IPS-NIHi11 (cell line): ENCODE results near the gene SDC4.
A peak's percentile ranks its signal among the peaks of the same experiment; 100 is the strongest.

Experiments used
- DNase-seq: peaks from one replicate; pipeline ENCODE4 v3.0.0; 2012; ENCODE audit warnings: mixed read lengths, low spot score

The SDC4 gene, protein sequence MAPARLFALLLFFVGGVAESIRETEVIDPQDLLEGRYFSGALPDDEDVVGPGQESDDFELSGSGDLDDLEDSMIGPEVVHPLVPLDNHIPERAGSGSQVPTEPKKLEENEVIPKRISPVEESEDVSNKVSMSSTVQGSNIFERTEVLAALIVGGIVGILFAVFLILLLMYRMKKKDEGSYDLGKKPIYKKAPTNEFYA

DNA sequence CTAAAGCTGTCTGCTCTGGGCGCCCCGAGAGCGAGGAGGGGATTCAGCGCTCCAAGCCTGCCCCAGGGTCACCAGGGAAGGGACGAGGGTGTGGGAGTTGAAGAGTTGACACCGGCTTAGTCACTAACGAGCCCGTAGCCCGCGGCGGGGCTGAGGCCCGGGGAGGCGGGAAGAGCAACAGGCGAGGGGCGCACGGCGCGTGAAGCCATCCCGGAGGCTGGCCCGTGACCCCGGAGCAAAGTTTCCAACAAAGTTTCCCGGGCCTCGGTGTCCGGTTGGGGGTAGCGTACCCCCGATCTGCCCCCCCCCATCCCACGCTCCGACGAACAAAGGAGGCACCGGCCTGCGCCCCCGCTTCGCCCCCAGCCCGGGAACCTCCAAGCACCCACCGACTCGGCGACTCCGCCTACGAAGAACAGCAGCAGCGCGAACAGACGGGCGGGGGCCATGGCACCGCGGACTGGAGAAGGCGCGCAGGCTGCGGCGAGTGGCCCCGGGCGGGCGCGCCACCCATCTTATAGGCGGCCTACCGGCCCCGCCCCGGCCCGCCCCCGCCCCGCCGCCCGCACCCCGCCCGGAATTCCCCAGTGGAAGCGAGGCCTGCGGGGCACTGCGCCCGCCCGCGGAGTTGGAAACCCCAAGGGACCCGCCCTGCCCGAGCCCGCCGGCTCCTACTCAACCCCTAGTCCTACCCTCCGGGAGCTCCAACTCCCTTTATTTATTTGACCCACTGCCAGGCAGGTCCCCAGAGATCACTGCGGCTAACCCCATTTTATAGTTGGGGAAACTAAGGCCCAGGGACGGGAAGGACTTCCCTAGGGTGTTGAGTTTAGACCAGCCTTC lies at the start of gene SDC4:
SDC4 (minus strand) TSS at position 489 of the 843 bp plus-strand sequence; CDS start at position 449, 40 bp downstream.
- DNase-seq, result peak; percentile 82

DNA sequence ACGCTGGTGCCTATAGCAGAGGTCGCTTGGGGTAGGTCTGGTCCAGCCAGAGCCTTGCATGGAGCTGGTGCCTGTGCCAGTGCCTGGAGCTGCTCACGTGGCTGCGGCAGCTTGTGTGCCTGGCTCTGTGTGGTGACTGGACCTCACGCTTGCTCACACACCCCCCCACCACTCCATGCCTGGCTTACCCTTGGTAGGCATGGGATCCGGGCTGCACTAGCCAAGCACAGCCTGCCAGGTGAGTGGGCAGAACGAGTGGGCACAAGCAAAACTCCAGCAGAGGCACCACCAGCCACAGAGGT lies 46.8 kb upstream of the SDC4 start:
- no peak for DNase-seq

DNA sequence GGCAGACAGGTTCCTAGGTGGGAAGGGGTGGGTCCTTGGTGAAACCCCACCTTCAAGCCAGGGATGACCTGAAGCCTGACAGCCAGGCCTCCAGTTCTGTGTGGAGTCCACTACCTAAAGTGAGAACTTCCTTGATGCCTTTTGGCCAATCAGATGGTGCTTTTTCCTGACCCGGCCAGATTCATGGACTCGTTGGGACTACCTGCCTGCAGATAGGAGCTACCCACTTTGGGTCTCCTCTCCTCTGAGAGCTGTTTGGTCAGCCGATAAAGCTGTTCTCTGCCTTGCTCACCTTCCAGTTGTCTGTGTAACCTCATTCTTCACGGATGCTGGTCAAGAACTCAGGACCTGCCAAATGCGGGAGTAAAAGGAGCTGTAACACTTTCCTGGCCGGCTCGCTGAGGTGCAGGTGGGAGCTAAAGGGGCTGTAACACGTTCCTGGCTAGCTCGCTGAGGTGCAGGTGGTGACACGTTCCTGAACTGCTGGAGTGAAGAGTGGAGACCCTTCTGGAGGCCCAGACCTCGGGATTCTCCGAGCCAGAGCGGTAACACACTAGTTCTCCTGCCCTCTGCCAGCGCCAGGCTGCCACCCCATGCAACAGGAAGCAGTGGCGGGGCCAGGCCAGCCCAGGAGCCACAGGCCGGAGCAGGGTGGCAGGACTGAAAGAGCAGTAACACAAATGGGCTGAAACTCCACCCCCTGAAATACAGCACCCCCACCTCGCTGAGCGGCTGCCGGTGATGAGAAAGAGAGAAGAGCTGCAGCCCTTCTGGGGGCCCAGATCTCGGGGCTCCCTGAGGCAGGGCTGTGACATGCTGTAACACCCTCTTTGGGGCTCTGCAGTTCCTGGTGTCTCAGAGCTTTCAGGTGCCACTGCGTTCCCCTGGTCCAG lies 46.2 kb upstream of the SDC4 start:
- DNase-seq, result no peak

DNA sequence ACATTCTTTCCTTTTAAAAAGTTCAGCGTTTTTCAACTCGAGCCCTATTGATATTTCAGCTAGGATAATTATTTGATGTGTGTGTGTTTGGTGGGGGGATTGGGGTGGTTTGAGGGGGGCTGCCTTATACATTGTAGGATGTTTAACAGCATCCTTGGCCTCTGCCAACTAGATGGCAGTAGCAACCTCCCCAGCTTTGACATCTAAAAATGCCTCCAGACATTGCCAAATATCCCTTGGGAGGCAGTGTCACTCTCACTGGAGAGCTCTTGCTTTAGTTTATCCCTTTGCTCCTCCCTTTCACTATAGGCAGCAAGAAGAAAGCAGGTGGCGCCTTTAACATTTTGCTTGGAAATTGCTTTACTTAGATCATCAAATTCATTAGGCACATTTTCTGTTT lies 44.5 kb upstream of the SDC4 start:
- no peak for DNase-seq

DNA sequence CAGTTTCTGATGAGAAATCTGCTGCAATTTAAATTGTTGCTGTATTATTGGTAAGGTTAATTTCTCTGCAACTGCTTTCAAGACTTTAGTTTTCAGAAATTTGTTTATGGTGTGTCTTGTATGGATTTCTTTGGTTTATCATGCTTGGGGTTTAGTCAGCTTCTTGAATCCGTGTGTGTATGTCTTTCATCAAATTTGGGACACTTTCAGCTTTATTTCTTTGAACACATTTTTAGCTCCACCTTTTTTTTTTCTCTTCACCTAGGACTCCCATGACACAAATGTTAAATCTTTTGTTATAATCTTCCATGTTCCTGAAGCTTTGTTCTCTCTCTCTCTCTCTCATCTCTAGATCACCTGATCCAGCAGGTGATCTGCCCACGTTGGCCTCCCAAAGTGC lies 43.3 kb upstream of the SDC4 start:
- no peak for DNase-seq

DNA sequence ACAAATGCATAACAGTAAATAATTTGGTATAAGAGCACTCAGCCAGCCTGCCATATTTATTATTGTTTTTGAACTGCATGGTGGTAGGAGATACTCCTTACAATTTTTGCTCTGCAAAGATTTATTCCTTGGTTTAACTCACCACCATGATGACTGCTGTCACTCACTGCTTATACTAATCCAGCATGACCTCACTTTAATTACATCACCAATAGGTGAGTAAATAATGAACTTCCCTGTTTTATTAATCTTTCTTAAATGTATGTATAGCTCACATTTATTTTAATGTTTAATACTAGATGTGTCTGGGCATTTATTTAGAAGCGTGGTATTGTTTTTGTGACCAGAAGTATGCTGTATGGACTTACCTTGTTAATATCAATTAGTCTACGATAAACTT lies 42.7 kb upstream of the SDC4 start:
- no peak for DNase-seq

DNA sequence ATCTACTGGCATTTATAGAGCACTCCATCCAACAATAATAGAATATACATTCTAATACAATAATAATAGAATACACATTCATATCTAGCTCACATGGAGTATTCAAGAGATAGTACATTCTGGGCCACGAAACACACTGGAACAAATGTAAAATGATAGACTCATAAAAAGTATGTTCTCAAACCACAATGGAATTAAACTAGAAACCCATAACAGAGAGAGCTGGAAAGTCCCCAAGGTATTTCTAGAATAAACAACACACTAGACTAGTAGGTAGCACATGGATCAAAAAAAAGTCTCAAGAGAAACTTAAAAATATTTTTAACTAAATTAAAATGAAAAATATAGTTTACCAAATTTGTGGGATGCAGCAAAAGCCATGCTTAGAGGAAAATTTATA lies 39.0 kb upstream of the SDC4 start:
- no peak for DNase-seq

DNA sequence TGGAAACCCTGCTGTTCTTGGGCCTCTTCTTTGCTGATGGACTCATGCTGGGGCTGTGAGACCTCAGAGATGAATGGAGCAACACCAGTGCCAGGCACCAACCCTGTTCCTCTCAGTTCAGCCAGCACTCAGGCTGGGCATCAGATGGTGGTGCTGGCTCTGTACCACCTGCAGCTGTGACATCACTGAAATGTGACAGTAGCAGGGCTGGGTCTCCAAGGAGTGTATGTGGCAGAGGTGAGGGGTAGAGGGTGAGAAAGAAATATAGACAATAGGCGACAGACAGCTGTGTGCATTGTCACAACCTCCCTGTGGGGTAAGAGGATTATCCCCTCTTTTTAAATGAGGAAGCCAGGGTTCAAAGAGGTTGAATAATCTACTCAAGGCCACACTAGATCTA lies 30.0 kb upstream of the SDC4 start, which contains the start of gene TP53TG5:
TP53TG5 (minus strand) TSS at position 135 of the 400 bp plus-strand sequence; CDS start at position 46, 89 bp downstream.
- no peak for DNase-seq

DNA sequence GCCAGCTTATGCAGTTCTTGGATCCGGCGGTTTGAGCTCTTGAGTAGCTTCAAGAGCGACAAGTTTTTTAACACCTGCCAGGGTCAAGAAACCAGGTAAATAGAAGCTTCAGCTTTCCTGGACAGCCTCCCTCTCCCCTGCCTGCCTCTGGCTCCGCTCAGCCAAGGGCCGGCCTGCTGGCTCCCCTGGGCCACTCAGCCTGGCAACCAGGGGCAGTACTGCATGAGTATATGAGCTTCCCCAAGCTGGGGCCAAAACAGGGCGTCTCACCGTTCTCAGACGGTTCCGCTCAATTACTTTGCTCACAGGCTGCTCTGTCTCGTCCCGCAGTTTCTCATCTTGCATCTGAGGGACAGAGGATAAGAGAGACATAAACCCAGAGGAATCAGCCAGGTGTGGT lies 29.0 kb upstream of the SDC4 start:
- no peak for DNase-seq

DNA sequence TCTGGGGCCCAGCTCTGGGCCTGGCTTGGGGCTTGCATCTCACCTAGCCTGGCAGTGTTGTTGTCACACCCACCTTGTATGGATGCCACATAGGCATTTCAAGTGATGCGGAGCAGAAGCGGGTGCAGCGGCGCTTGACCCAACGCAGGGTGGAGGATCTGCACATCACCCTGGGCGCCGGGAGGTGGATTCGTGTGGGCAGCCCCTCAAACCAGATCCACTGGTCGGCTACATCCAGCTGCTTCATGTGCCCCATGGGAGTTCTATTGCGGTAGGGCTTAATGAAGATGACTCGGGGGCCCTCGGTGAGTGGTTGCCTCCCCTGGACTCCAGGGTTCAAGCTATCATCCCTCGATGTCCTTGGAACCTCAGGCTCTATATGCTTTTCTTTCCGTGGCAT lies 26.7 kb upstream of the SDC4 start:
- no peak for DNase-seq

DNA sequence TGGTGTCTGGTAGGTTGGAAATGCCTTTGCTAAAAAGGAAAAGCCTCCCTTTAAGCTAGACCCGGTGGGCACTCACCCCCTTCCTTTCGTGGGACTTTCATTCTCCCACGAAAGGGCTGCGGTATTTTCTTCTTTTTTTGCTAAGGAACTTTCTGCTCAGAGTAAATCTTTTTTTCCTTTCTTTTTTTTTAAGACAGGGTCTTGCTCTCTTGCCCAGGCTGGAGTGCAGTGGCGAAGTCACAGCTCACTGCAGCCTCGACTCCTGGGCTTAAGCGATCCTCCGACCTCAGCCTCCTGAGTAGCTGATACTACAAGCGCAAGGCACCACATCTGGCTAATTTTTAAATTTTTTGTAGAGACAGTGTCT lies 25.9 kb upstream of the SDC4 start:
- DNase-seq, result no peak

DNA sequence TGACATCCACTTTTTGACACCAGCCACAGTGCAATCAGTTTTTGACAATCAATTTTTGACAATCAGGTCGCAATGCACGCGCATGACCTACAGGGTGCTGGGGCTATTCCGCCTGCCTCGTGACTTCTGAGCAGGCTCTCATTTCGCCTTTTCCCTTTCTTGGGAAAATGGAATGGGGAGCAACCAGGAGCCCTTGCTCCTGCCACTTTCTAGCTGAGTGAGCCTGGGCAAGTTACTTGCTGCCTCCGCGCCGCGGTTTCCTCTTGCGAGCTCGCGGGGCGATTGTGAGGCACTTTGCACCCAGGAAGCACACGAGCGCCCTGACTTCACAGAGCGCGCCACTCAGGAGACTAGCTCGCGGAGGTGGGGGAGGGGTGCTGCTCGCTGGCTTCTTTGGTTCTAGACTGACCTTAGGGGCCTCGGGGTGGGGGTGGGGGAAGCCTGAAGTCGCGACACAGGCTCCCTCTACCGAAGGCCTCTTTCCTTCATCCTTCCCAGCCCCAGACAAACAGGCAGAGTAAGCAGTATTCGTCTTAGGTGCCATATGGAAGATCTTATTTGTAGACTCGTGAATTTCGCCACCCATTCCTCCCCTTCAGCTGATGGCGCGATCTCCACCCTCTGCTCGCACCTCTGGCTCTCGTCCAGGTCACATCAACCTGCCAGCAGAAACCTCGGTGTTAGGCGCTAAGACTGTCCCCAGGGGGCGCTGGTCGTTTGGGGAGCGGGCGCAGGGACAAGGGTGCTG lies 25.3 kb upstream of the SDC4 start:
- peak; percentile 88 for DNase-seq

DNA sequence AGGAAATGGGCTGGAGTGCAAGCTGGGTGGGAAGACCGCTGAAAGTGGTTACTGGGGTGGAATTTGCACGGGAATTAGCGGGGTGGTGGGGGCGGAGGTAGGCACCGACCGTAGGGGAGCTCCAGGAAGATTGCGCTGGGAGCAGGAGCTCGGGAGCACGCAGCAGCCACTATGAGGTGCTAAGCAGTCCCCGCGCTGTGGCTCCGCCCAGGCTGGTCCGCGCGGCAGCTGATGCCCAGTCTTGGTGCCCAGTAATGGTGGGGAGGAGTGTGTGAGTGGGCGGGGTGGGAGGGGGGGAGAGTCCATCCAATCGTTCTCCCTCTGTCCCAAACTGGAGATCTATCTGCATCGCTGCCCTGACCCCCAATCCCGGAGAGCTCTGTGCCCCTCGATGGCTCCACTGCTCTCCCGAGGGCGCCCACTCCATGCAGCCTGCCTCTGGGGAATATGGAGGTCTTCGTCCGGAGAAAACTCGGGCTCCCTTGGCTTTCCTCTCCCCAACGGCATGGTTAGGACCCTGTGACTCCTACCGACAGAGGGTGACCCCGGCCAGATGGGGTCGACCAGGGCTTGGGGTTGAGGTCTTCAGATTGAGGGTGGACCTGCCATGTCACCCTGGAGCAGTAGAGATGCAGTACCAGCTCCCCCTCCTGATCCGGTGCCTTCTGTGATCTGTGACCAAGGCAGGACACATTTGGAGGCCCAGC lies 24.6 kb upstream of the SDC4 start:
- DNase-seq, result peak; percentile 38

DNA sequence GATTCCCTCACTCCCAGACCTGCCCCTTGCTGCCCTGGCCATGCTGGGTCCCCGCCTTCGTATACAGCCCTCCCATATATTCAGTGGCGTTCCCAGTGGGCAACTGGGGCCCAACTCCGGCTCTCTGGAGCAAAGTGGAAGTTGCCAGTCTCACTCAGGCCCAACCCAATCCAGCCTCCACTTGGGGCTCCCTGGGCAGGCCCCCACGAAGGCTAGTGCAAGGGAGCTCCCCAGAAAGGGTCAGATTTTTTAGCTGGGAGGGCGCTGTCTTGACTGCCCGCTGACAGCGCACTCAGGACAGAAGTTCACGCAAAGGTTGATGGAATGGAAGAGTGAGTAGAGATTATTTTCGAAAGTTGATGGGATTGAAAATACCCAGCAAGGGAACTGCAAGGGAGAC lies 24.0 kb upstream of the SDC4 start:
- DNase-seq, result no peak

DNA sequence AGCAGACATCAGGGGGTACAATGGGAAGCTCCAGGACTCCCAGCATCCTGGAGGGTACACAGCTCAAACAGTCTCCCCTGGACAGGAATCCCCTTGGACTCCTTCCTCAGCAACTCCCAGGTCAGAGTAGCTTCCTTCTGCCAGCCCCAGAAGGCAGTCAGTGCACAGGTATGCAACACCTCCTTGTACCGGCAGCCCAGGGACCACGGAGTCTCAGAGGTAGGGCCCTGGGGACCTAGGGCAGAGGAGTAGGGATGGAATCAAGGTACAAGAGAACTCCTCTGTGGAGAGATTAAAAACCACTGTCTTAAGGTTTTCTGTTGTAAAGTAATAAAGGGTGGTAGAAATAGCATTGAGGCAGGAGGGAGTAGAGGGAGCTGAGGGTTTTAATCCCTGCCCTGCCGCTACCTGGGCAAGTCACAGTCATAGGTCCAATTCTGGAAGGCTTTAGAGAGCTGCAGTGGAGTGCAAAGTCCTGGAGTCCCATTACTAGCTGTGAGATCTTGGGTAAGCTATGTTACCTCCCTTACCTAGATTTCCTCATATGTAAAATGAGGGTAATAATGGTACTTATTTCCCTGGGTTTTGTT lies 22.4 kb upstream of the SDC4 start:
- no peak for DNase-seq

DNA sequence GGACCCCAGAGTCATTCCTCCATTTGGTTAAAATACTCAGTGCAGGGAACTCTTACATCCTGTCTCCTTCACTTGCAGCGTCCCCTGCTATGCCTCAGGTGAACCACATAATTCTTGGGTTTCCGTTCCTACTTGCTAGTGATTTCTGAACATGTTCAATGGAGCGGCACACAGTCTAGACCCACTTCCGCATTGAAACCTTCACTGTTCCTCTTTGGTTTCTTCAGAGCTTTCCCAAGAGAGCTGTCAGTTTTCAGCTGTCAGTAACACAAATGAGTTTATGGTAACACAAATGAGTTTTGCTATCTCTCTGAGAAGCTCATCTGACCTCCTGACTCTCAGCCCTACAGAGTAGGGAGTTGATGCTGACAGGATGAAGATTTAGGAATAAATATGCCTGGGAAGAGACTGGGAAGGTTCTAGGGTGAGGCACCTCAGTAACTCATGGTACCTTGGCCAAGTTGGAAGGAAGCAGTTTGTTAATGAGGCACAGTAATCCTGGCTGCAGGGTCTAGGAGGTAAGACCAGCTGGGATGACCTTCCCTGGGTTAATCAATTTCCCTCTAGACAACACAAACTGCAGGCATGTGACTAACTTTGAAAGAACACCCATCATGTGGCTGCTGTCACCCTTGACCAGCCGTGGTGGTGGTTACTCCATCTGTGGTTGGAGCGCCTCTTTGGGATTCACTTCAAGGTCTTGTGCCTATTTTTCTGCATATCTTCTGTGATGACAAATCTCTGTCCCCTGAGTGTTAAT lies 20.2 kb upstream of the SDC4 start:
- no peak for DNase-seq

DNA sequence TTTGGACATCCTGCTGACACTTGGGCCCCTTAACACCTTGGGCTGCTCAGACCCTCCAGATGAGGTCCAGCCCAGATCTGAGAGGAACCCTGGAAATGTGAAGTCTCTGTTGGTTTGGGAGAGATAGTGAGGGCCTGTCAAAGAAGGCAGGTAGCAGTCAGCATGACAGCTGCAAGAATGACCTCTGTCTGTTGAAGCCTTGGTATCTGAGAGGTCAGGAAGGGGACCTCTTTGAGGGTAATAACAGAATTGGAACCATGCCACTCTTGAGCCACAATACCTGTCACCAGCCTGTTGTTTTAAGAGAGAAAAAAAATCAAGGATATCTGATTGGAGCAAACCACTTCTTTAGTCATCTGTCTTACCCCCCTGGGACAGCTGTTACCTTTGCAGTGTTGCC lies 18.9 kb upstream of the SDC4 start:
- DNase-seq, result no peak

DNA sequence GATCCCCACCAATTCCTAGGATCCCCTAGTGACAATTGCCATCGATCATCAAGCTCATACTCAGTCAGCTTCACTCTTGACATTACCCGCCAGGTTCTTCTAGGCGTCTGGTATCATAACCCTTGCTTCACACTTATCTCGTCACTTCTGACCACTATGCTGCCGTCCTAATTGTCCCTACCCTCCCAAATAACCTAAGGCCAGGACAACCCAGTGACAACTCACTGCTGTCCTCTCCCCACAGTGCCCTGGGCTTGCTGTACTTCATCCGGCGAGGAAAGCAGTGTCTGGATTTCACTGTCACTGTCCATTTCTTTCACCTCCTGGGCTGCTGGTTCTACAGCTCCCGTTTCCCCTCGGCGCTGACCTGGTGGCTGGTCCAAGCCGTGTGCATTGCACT lies 18.4 kb upstream of the SDC4 start:
- no peak for DNase-seq

DNA sequence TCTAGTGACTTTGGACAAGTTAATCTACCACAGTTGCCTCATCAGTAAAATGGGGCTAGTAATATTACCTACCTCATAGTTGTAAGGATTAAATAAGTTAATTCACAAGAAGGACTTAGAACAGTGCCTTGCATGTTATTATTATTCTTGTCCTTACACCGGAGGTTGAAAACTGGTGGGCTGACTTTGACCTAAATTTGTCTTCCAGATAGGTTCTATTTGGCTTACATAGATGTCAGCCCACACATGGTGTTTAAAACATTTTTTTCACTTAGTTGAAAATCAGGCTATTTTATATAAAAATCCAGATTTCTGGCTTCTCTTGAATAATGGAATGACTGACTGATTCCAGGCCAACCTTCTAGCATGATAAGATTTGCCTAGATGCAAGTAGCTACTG lies 18.0 kb upstream of the SDC4 start:
- DNase-seq, result no peak

DNA sequence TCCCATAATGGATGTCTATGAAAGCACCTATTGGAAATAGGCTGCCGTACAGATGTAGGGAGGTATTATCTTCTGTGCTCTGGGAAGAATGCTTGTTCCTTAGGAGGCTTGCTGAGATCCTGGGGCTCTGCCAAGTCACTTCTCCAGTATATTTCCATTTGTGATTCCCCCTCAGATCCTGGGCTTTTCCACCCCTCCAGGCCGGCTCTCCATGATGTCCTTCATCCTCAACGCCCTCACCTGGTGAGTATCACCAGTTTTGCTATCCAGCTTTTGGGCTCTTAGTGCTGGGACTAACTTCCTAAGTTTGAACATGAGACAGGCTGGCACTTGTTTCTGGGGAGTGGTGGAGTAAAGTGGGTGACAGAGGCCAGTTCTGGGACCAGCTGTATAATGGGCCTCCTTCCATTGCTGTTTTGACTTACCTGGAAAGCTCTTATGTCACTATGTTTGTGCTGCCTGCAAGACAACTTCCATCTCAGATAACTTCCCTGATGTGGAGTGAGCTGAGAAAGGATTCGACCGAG lies 17.3 kb upstream of the SDC4 start:
- no peak for DNase-seq
